ENCODE results near the gene DLG1.

Gene DLG1

GRCh38 chr3:197026481-197026866 is 271.9 kb downstream of the DLG1 start:
- DNase-seq: no peak

GRCh38 chr3:197025736-197026480 is 272.5 kb downstream of the DLG1 start:
- DNase-seq: no peak

DNA sequence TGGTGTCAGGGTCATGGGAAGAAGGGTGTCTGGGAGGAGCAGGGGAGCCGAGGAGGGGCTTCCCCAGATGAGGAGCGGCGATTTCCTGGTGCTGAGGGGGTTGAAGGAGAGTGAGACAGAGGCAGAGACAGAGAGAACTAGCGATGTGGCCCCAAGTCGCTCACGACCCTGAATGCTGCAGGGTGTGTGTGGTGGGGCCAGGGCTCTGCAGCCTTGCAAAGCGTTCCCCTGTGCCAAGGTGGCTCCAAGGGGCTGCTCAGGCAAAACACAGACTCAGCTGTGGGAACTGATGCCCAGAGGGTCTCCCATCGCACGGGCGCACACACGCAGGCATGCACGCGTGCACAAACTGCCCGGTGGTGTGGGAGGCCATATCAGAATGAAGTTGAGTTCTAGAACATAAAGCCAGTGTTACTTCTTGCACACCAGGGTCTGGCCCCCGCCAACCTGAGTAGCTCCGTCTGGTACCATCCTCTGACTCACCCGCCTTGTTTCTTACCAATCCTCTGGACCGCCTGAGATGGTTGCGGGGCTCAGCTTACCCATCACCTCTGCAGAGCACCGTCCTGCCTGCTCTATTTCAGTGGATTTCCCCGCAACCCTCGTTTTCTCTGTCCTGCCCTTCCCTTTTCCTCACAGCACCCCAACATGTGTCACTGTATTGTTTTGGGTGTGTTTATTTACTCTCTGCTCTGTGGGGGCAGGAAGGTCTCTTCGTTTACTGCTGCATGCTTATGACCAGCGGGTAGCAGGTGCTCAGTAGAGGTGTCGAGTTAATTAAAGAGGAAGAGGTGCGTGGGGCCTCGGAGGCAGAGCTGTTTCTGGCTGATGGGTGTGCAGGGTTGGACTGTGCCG is 273.3 kb downstream of the DLG1 start:
- DNase-seq: no peak

DNA sequence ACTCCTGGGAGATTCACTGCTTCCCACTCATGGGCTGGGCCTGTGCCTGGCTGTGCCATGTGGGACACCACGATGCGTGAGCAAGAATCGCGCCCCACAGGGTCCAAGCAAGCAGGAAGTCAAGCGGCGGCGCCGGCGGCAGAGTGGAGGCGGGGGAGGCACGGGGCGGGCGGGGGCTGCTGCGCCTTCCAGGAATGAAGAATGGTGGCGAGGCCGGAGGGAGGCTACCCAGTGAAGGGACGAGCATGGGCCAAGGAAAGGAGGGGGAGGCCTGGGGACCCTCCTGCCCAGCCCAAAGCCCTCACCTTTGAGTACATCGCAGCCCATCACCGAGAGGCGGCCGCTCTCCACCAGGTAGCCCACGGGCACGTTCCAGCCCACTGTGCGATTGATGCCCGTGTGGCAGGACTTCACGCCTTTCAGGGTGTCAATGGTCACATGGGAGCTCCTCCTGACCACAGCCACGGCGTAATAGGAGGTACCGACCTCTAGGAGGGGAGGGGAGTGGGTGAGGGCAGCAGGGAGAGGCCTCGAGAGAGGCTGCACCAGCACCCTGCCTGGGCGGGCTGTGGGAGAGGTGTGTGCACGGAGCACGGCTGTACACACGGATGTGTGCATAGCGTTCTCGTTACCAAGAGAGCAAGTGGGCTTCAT is 274.3 kb downstream of the DLG1 start:
- no peak for DNase-seq

- no peak for DNase-seq
Measured at GRCh38 chr3:197023241-197023997, 275.0 kb downstream of the DLG1 start.

DNA sequence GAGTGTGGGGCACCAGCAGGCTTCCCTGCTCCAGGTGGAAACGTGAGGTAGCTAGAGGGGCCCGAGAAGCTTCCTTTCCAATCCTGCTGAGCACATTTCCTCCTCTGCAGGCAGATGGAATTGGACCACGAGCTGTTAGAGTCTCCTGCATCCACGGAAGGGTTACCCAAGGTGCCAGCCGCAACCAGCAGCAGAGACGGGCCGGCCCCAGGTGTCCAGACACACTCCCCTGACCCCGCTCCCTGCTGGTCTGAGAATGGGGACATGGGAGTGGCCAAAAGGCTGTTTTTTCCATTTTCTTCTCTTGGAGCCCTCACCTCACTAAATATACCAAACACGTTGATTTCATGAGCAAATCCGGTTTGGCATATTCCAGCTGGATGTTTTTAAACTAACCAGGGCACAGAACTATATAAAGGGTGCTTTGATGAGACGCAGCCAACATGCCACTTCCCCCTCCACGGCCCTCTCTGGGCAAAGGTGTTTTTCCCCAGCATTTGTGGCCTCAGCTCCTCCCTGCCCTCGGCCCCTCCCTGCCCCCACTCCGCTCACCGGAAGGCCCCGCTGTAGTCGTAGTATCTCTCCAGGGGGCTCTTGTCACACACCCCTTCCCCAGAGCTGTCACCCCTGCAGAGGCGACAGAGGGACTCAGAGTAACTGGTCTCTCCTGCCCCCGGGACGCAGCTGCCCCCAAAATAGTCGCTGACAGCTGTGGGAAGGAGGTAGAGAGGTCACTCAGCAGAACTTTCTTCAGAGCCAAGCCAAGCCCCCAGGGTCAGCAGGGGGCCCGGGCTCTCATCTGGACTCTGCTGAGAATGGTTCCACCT is 275.8 kb downstream of the DLG1 start:
- no peak for DNase-seq

DNA sequence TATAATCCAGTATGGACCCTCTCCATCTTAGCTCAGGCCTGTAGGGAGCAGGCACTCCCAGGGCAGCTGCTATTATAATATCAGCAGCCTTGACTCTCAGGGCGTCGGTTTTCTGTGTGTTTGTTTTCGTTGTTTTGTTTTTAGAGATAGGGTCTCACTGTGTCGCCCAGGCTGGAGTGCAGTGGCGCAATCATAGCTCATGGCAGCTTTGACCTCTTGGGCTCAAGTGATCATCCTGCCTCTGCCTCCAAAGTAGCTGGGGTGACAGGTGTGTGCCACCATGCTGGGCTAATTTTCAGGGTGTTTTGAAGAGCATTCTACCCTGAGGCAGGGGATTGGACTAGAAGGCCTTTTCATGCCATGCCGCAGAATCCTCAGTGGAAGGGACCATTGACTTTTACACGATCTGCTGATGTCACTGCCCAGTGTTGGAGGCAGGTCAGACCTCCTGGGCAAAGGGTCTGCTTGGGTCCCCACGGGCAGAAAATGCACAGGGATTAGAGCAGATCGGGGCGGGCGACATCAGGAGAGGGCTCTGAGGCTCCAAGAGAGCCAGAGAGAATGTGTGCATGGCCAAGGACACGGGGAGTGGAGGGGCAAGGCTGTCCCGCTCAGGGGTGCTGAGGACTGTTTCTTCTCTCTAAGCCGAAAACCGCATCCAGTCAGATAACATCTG is 276.5 kb downstream of the DLG1 start:
- no peak for DNase-seq

DNA sequence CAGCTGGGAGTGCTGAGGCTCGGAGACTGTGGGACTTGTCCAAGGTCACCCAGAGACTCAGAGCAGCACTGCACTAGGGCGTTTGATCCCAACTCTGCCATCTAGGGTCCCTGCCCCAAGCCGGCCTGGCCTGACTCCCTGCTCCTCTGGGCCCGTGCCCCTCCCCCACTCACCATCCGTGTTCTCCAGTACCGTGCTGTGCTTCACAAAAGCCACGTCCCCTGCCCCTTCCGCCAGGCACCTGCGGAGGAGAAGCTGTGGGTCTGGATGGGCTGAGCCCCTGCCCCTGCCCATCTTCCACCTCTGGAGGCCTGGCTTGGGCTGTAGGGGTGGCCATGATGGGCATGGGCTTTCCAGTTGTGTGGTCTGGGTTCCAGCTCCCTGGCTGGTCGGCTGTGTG is 277.2 kb downstream of the DLG1 start:
- DNase-seq: no peak

- no peak for DNase-seq
Measured at GRCh38 chr3:197019535-197019934, 278.9 kb downstream of the DLG1 start.

DNA sequence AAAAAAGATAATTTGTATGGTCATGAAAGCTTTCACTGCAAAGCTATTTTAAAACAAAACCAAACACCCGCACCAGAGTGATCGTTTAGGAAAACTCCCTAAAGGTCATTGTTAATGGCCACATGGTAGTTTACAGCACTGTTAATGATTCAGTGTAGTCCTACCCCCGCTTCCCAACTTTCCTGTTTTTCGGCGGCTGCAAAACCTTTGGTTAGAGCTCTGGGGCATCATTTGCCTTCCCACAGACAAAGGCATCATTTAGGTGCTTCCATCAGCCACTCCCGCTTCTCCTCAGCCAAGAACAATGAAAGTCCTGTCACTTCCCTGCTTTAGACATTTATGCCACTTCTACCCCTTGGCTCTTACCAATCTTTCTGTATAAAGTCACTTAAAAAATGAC is 279.4 kb downstream of the DLG1 start:
- peak; percentile 12 for DNase-seq

DNA sequence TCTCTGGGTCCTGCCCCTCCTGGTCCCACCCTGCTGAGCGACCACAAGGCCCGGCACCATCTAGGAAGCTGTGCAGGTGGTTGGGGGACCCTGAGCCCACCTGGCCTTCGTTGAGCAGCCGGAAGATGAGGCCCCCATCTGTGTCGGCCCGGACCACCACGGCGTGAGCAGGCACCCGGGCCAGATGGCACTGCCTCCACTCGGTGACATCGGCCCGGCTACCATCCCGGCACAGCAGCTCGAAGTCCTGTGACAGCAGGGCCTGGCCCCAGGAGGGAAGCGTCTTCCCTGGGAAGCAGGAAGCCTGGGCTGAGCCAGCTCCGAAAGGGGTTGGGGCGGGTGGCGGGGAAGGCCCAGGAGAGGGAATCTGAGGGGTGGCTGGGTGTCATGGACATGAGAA is 281.4 kb downstream of the DLG1 start:
- DNase-seq: no peak

DNA sequence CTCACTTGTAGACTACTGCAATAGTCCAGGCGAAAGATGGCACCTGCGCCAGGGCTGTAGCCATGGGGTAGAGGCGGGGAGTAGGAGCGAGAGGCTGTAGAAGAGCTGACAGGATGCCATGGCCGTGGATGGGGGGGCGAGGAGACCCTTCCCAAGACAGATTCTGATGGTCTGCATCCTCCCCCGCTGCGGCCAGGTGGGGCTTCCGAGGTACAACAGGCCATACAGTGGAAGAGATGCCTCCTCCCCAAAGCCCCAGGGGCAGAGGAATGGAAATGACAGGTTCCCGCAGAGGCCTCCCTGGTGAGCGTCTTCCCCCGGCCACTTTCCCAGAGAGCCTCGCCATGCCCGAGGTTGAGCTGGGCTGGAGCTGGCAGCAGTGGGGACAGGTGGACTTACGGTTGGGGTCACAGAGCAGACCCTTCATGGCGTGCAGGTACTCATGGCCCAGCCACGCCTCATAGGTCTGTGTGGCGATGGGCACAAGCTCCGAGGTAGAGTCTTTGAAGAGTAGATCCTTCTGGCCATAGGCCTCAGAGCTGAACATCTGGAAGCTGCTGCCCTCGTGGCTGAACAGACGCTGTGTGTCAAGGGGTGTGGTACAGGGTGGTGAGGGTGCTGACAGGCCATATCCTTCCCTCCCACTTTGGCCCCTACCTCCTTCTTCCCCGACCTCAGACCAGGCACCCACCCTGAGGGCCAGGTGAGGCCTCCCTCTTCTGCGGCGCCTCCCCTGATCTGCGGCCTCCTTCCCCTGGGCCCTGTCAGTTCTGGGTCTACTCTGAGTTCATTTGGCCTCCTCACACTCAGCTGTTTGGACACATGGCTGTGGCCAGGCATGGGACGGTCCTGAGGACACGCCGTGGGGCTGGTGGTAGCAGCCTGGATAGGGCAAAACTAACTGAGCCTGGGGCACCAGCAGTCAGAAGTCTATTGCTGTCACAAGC is 282.3 kb downstream of the DLG1 start:
- no peak for DNase-seq

DNA sequence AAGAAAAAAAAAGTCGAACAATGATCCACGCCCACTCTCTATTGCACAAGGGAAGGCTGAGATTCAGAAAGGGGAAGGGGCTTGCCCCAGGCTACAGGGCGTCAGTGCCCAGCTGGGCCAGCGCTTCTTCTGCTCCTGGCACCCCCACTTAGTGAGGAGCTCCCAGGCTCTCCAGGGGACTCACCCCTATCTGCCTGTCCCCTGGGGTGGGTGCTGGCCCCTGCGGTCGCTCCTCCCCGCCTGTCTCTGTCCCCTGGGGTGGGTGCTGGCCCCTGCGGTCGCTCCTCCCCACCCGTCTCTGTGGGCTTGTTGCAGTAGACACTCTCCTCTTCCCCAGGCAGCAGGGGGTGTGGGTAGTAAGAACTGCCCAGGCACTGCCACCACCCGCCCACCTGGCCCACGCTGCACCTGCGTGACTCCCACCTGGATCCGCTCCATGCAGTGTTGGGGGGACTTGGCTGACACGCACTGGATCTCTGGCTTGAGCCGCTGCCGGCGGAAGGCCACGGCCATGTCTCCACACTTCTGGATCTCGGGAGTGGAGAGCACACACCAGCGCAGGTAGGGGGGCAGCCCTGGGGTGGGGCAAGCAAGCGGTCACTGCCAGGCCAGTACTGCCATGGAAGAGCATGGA is 283.4 kb downstream of the DLG1 start:
- no peak for DNase-seq

- no peak for DNase-seq
Measured at GRCh38 chr3:197014024-197014423, 284.4 kb downstream of the DLG1 start.

DNA sequence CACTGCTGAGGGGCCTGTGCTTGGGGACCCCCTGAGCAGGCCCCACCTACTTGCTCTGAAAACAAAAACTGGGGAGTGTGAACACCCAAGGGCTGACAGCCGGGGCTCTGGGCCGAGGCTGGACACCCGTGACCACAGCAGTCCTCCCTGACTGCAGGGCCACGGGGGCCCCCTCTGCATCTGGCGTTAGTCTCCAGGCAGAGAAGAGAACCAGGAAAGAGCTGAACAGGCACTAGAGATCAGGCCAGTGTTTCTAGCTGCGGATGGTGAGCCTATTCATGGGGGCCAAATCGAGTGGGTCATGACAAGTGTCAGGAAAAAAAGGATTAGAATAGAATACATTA is 285.9 kb downstream of the DLG1 start:
- no peak for DNase-seq

DNA sequence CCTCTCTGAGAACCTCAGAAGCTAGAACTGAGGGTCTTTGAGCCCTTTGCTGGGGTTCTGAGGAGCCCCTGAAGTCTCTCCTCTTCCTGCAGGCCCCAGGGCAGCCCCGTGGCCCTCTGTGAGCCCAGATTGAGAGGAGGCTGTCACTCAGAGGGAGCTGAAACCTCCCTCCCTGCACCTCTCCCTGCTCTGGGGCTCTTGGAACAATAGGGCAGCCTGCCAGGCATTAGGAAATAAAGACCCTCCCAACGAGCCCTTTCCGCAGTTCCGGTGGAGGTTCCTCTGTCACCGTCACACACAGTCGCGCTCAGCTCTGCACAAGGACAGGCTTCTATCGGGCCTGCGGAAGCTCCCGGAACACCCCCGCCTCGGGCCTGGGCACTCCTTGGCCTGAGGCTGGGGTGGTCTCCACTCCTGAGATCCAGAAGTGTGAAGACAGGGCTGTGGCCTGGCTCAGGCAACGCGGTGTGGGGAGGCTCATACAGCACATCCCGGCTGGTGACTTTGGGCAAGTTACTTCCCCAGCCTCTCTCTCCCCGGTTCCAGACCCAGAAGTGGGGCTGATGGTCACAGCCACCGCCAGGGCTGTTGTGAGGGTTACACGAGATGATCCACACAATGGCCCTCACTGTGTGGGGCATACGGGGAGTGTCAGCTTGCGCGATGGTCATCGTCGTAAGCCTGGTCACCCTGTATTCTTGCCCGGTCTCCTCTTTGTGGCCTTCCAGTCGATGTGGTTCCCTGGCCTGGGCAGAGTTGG is 286.5 kb downstream of the DLG1 start:
- DNase-seq: no peak

- no peak for DNase-seq
Measured at GRCh38 chr3:197010556-197011351, 287.7 kb downstream of the DLG1 start.

DNA sequence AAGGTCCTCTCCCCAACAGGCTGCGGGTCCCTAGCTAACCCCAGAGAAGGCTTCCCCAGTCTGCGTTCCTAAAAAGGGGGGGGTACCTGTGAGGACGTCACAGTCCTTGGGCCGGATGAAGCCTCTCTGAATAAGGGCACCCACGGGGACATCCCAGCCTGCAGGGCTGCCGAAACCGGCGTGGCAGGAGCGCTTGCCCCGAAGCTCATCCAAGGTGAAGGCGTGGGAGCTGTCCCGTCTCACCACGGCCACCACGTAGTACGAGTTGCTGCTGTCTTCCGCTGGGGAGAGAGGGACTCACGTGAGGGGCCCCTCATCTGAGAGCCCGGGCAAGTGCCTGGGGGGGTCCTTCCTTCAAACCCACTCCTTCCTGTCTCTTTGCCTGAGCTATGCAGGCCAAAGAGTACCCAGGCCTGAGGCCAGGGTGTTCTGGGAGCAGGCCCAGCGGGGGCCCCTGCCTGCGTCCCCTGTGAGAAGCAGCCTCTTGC is 288.8 kb downstream of the DLG1 start:
- no peak for DNase-seq

Measured in midbrain (tissue), 1 donor.